H1 (cell line): ENCODE measurements around the gene CX3CR1. TPM values are rescaled to one million over a fixed set of nuclear protein-coding genes. Genes with fewer than 3 reads are reported as not detected.
"Not testable (repeated sequence)": the region's sequence is repeated elsewhere in the genome, so short reads cannot be mapped to it uniquely, and the experiment has no call there.

Source experiments
- CTCF ChIA-PET: fragments of 300-600 bp; sonication (Branson Sonifier 250); formaldehyde crosslinking; loops from one replicate; lab custom pipeline; 2021; ENCODE audit not compliant: partially characterized antibody; lab: Charles Lee
- POLR2A ChIA-PET: fragments of 300-600 bp; sonication (Branson Sonifier 250); formaldehyde crosslinking; loops from one replicate; lab custom pipeline; 2021; ENCODE audit warnings: inconsistent platforms; ENCODE audit not compliant: partially characterized antibody; lab: Charles Lee
- DNase-seq, 2 experiments: peaks; one replicate each; pipeline versions ENCODE4 v3.0.0 to v3.0.0-alpha.2; 2010 to 2022; ENCODE audit warnings: low spot score in 2 of 2, low read depth in 1 of 2, mixed read lengths in 1 of 2
- FAIRE-seq: peaks from 2 replicates; lab custom pipeline; 2011; peaks lifted over from hg19 to GRCh38; lab: Jason Lieb, UNC
- H2AFZ ChIP-seq: 2 replicates; pipeline ENCODE4 v1.8.1; 2012; ENCODE audit warnings: low read length, inconsistent platforms
- H2AK5ac ChIP-seq: 2 replicates; pipeline ENCODE4 v1.6.1; 2013; ENCODE audit warnings: low read depth, low read length
- H2BK120ac ChIP-seq: replicated peaks from 2 replicates; pipeline ENCODE3; 2013; ENCODE audit warnings: low read depth, low read length, inconsistent platforms
- H2BK12ac ChIP-seq: 2 replicates; pipeline ENCODE4 v1.6.1; 2013; ENCODE audit warnings: low read depth, low read length
- H2BK15ac ChIP-seq: 2 replicates; pipeline ENCODE4 v1.6.1; 2013; ENCODE audit warnings: low read length
- H2BK20ac ChIP-seq: 2 replicates; pipeline ENCODE4 v1.6.1; 2013; ENCODE audit warnings: low read length
- H2BK5ac ChIP-seq: 2 replicates; pipeline ENCODE4 v1.6.1; 2013; ENCODE audit warnings: low read depth, low read length
- H3K14ac ChIP-seq: 2 replicates; pipeline ENCODE4 v1.6.1; 2013; ENCODE audit warnings: inconsistent platforms; ENCODE audit not compliant: insufficient read length
- H3K18ac ChIP-seq: 2 replicates; pipeline ENCODE4 v1.6.1; 2013; ENCODE audit warnings: low read length; ENCODE audit errors: extremely low read depth
- H3K23ac ChIP-seq: 2 replicates; pipeline ENCODE4 v1.6.1; 2013; ENCODE audit warnings: inconsistent platforms; ENCODE audit not compliant: insufficient read length
- H3K23me2 ChIP-seq: 2 replicates; pipeline ENCODE4 v1.6.1; 2013; ENCODE audit warnings: low read depth, low read length
- H3K27ac ChIP-seq: 2 replicates; pipeline ENCODE4 v1.6.1; 2011; ENCODE audit warnings: low read depth, low read length, inconsistent platforms
- H3K27me3 ChIP-seq, 4 experiments: replicated peaks in 1 of 4; 1 replicate in 1 of 4; 2 replicates in 3 of 4; pipeline versions ENCODE4 v1.6.1 to v1.8.1; 2011 to 2013; ENCODE audit warnings: low read length in 3 of 4, mild to moderate bottlenecking in 3 of 4, inconsistent platforms in 2 of 4, mixed read lengths in 2 of 4, moderate library complexity in 1 of 4; ENCODE audit not compliant: control insufficient read depth in 3 of 4, insufficient read depth in 3 of 4; ENCODE audit errors: extremely low read depth in 1 of 4
- H3K36me3 ChIP-seq, 4 experiments: 2 replicates each; pipeline versions ENCODE4 v1.6.1 to v1.8.1; 2011 to 2013; ENCODE audit warnings: mild to moderate bottlenecking in 4 of 4, low read length in 3 of 4, moderate library complexity in 2 of 4, control low read depth in 1 of 4, inconsistent platforms in 1 of 4; ENCODE audit not compliant: insufficient read depth in 4 of 4, control insufficient read depth in 2 of 4
- H3K4ac ChIP-seq: replicated peaks from 2 replicates; pipeline ENCODE3; 2013; ENCODE audit warnings: low read length, low read depth, mixed read lengths, inconsistent platforms; ENCODE audit not compliant: insufficient read length
- H3K4me1 ChIP-seq, 4 experiments: replicated peaks in 1 of 4; 1 replicate in 1 of 4; 2 replicates in 3 of 4; pipeline versions ENCODE4 v1.6.1 to v1.8.1; 2011 to 2013; ENCODE audit warnings: low read length in 3 of 4, inconsistent platforms in 2 of 4, mixed read lengths in 1 of 4; ENCODE audit not compliant: insufficient read depth in 4 of 4, control insufficient read depth in 3 of 4
- H3K4me2 ChIP-seq, 2 experiments: 2 replicates each; pipeline versions ENCODE4 v1.6.1 to v1.8.1; 2011 to 2013; ENCODE audit warnings: low read depth in 2 of 2, low read length in 2 of 2, control low read depth in 1 of 2, inconsistent platforms in 1 of 2, mild to moderate bottlenecking in 1 of 2; ENCODE audit not compliant: insufficient read depth in 1 of 2
- H3K4me3 ChIP-seq, 4 experiments: fragments of 200-600, 300-600 bp in 1 of 4; sonication (generic), shearing (Covaris generic), sonication (Bioruptor Twin) in 1 of 4; 2 replicates each; pipeline versions ENCODE4 v1.5.1 to v1.8.1; 2011 to 2016; ENCODE audit warnings: low read length in 4 of 4, low read depth in 3 of 4, control low read depth in 2 of 4, inconsistent platforms in 2 of 4, mild to moderate bottlenecking in 2 of 4, mixed read lengths in 1 of 4, moderate library complexity in 1 of 4; ENCODE audit not compliant: insufficient read depth in 2 of 4; ENCODE audit errors: extremely low read depth in 1 of 4
- H3K56ac ChIP-seq: replicated peaks from 2 replicates; pipeline ENCODE3; 2013; ENCODE audit warnings: low read depth, mild to moderate bottlenecking, mixed read lengths, low read length, inconsistent platforms; ENCODE audit not compliant: insufficient read length
- H3K79me1 ChIP-seq: 2 replicates; pipeline ENCODE4 v1.6.1; 2013; ENCODE audit warnings: low read depth, low read length, control low read depth
- H3K79me2 ChIP-seq, 2 experiments: 2 replicates each; pipeline versions ENCODE4 v1.6.1 to v1.8.1; 2012 to 2013; ENCODE audit warnings: low read length in 2 of 2, mild to moderate bottlenecking in 2 of 2, inconsistent platforms in 1 of 2; ENCODE audit not compliant: insufficient read depth in 2 of 2, control insufficient read depth in 1 of 2
- H3K9ac ChIP-seq, 4 experiments: replicated peaks in 1 of 4; 1 replicate in 1 of 4; 2 replicates in 3 of 4; pipeline versions ENCODE4 v1.6.1 to v1.8.1; 2011 to 2013; ENCODE audit warnings: low read depth in 3 of 4, low read length in 3 of 4, control low read depth in 2 of 4, mild to moderate bottlenecking in 2 of 4, moderate library complexity in 2 of 4, inconsistent platforms in 1 of 4; ENCODE audit errors: extremely low read depth in 1 of 4
- H3K9me3 ChIP-seq, 2 experiments: 2 replicates each; pipeline versions ENCODE4 v1.6.1 to v1.8.1; 2012 to 2013; ENCODE audit warnings: mild to moderate bottlenecking in 2 of 2, moderate library complexity in 2 of 2, control low read depth in 1 of 2, inconsistent platforms in 1 of 2, low read depth in 1 of 2, low read length in 1 of 2, mixed read lengths in 1 of 2; ENCODE audit not compliant: insufficient read depth in 2 of 2
- H4K20me1 ChIP-seq, 2 experiments: replicated peaks in 1 of 2; 2 replicates each; pipeline versions ENCODE3 to v1.8.1; 2011 to 2013; ENCODE audit warnings: inconsistent platforms in 2 of 2, low read length in 2 of 2, mild to moderate bottlenecking in 1 of 2; ENCODE audit not compliant: insufficient read depth in 2 of 2, control insufficient read depth in 1 of 2
- H4K5ac ChIP-seq: 2 replicates; pipeline ENCODE4 v1.6.1; 2013; ENCODE audit warnings: low read length, low read depth, mixed read lengths, inconsistent platforms; ENCODE audit not compliant: insufficient read length
- H4K8ac ChIP-seq: 2 replicates; pipeline ENCODE4 v1.8.0; 2013; ENCODE audit warnings: mild to moderate bottlenecking, moderate library complexity, low read length, inconsistent platforms; ENCODE audit not compliant: insufficient read depth; ENCODE audit errors: extremely low read depth
- H4K91ac ChIP-seq: replicated peaks from 2 replicates; pipeline ENCODE3; 2013; ENCODE audit warnings: low read length, mixed read lengths, inconsistent platforms; ENCODE audit not compliant: insufficient read length
- BRCA1 ChIP-seq: IDR thresholded peaks from 2 replicates; pipeline ENCODE4 v1.6.1; 2012; ENCODE audit warnings: low read depth, low read length, improper control_type of control experiment
- POLR2A ChIP-seq, 2 experiments: IDR thresholded peaks; 1 replicate in 1 of 2; 2 replicates in 1 of 2; pipeline ENCODE4 v1.6.1; 2011; ENCODE audit warnings: low read depth in 2 of 2, low read length in 2 of 2, mild to moderate bottlenecking in 2 of 2; ENCODE audit errors: control extremely low read depth in 1 of 2
- WGBS, 2 experiments: shearing (Covaris generic) in 1 of 2; methylation state at CpG; one replicate each; pipeline versions ENCODE4 v1.1.6 to v1.1.7; 2013 to 2015; ENCODE audit warnings: low lambda C conversion rate in 2 of 2, mixed read lengths in 2 of 2, inconsistent platforms in 1 of 2, low coverage in 1 of 2, missing lambda C conversion rate in 1 of 2; ENCODE audit not compliant: insufficient replicate concordance in 2 of 2, insufficient coverage in 1 of 2, insufficient read length in 1 of 2; ENCODE audit errors: extremely low coverage in 1 of 2, missing lambda C conversion rate in 1 of 2; 5-methylcytosine and 5-hydroxymethylcytosine counted together
- polyA plus RNA-seq, 7 experiments: library from polyadenylated mRNA; depleted of rRNA in 3 of 7; stranded (reverse) in 5 of 7; unstranded in 2 of 7; fragments of >200 nt in 5 of 7; fragments of 200-250 nt in 2 of 7; gene quantifications; 1 replicate in 5 of 7; 2 replicates in 1 of 7; 4 replicates in 1 of 7; pipeline versions ENCODE4 v1.2.1 to v1.2.3, GENCODE V29; 2011 to 2013; ENCODE audit warnings: missing spikeins in 2 of 7, mixed read lengths in 2 of 7
- total RNA-seq: library from RNA; stranded (reverse); fragmentation: NEBNext Ultra II Directional; extraction: Animal tissue kit (Norgen Biotek cat#: 25700); gene quantifications from 2 replicates; pipeline ENCODE4 v1.2.1, GENCODE V29; 2021

CX3CR1 gene
- total and polyA plus RNA-seq, 2 of the 8 experiments (the other 6 are each of a cell fraction or from before 2014, with no cell fraction given), result 0.08 TPM; not detected in 1

DNA sequence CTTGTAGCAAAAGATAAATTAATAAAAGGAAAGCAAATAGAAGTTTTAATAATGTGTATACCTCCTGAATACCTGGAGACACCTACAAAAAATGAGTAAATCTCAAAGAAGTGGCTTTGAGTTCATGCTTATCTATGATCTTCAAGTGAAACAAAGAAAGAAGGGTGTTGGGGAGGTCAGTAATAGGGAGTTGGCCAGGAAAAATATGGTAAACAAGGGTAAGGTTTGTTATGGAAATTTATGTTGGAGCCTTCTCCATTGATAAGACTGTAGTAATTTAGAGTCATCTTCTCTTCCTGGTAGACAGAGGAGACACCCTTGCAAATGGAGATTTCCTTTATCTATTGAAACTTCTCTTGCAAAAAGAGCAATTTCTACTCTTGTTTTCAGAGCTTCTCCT lies 43.1 kb upstream of the CX3CR1 start:
- Histone ChIP-seq H3K36me3 (no peaks in the 10 kb centered on the region), H3K9me3 (no peaks in the 10 kb centered on the region), H3K4ac (no peak overlapping the region), H4K5ac (no peak overlapping the region), H3K79me1 (no peaks in the 10 kb centered on the region), H3K9ac (no peak overlapping the region), H2BK5ac (no peak overlapping the region), H3K14ac (no peak overlapping the region), H4K91ac (no peak overlapping the region), H2BK120ac (no peak overlapping the region), H2AFZ (no peak overlapping the region), H2BK20ac (no peak overlapping the region), H2BK12ac (no peak overlapping the region), H3K23ac (no peak overlapping the region), H3K27me3 (no peaks in the 10 kb centered on the region), H3K4me3 (no peak overlapping the region), H2BK15ac (no peak overlapping the region), H2AK5ac (no peak overlapping the region), H4K20me1 (no peaks in the 10 kb centered on the region), H3K23me2 (no peaks in the 10 kb centered on the region), H3K79me2 (no peaks in the 10 kb centered on the region), H3K4me1 (peaks cover 0 to 3% (median 0%) of the 10 kb centered on the region in 4 experiments; a peak in 1 of 7 replicates), H3K27ac (no peak overlapping the region), H3K4me2 (no peak overlapping the region), H4K8ac (no peak overlapping the region), H3K18ac (no peak overlapping the region), H3K56ac (no peak overlapping the region)
- DNase-seq (no peak), FAIRE-seq (no peak)
- POLR2A ChIA-PET, result interaction anchor here (1.2 kb wide), 1 partner anchor 32 kb away, joined by 3 read pairs; no protein-coding TSS in a partner anchor
- TF ChIP-seq POLR2A (IDR thresholded peaks at IDR 0.05; ENCODE audit: control extremely low read depth in 1 of 2, low read depth in 2 of 2, low read length in 2 of 2) (no peak), BRCA1 (no peak)
- CTCF ChIA-PET, result interaction anchor here (1.4 to 2.1 kb wide), 2 partner anchors 31 to 55 kb away, joined by 3 to 8 read pairs; no protein-coding TSS in a partner anchor

DNA sequence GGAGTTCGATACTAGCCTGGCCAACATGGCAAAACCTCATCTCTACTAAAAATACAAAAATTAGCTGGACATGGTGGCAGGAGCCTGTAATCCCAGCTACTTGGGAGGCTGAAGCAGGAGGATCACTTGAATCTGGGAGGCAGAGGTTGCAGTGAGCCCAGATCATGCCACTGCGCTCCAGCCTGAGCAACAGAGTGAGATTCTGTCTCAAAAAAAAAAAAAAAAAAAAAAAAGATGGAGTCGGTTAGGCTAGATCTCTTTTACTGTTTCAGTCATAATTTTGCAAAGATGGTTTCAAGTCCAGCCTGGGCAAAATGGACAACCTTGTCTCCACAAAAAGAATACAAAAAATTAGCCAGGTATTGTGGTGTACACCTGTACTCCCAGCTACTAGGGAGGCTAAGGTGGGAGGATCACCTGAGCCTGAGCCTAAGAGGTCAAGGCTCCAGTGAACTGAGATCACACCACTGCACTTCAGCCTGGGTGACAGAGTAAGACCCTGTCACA lies 42.4 kb upstream of the CX3CR1 start:
- CTCF ChIA-PET, result interaction anchor here (0.7 to 2.1 kb wide), 4 partner anchors 16 to 34 kb away, joined by 3 to 8 read pairs (median 4); no protein-coding TSS in a partner anchor
- H3K23ac ChIP-seq, H3K9ac ChIP-seq, H2AK5ac ChIP-seq, H3K56ac ChIP-seq, H3K23me2 ChIP-seq, H4K5ac ChIP-seq, H3K27me3 ChIP-seq, H3K4ac ChIP-seq, H3K18ac ChIP-seq, H2BK5ac ChIP-seq, H3K4me3 ChIP-seq, H2BK15ac ChIP-seq, H4K20me1 ChIP-seq, H2AFZ ChIP-seq, H3K9me3 ChIP-seq, H2BK20ac ChIP-seq, H2BK120ac ChIP-seq, H3K36me3 ChIP-seq, H3K14ac ChIP-seq, H3K79me2 ChIP-seq, FAIRE-seq, H4K91ac ChIP-seq, H3K27ac ChIP-seq, H2BK12ac ChIP-seq, H4K8ac ChIP-seq, H3K4me2 ChIP-seq, DNase-seq, H3K79me1 ChIP-seq, H3K4me1 ChIP-seq: not testable (repeated sequence)
- 94% methylated on average over 2 of the region's 3 CpGs; no CpG with 5 or more reads in 1 of the 2 experiments for WGBS, 2 experiments
- POLR2A ChIA-PET, result interaction anchor here (1.2 kb wide), 1 partner anchor 32 kb away, joined by 3 read pairs; no protein-coding TSS in a partner anchor
